AG04449 (cell line): Measurements from ENCODE around the gene OR2H2.

ENCODE experiments used
- CTCF ChIA-PET: fragments of 350-600 bp; formaldehyde crosslinking; extraction: SDS; loops from one replicate; lab custom pipeline; 2021; ENCODE audit warnings: antibody characterized with exemption; lab: Yijun Ruan, JAX
- POLR2A ChIA-PET: fragments of 400-600, 350-600 bp; formaldehyde crosslinking; extraction: SDS; loops from one replicate; lab custom pipeline; 2020; ENCODE audit warnings: antibody characterized with exemption, inconsistent platforms; lab: Yijun Ruan, JAX
- DNase-seq: peaks from one replicate; pipeline ENCODE4 v3.0.0-alpha.2; 2010; ENCODE audit warnings: low read depth, low spot score
- H3K4me3 ChIP-seq: 2 replicates; pipeline ENCODE4 v1.5.1; 2011; ENCODE audit warnings: low read depth, mild to moderate bottlenecking, control low read depth, low read length
- CTCF ChIP-seq: IDR thresholded peaks from one replicate; pipeline ENCODE4 v1.5.1; 2011; ENCODE audit warnings: mild to moderate bottlenecking, moderate library complexity, low read length, control low read depth, inconsistent platforms; ENCODE audit not compliant: insufficient read depth; ENCODE audit errors: missing control alignments

The OR2H2 gene

DNA sequence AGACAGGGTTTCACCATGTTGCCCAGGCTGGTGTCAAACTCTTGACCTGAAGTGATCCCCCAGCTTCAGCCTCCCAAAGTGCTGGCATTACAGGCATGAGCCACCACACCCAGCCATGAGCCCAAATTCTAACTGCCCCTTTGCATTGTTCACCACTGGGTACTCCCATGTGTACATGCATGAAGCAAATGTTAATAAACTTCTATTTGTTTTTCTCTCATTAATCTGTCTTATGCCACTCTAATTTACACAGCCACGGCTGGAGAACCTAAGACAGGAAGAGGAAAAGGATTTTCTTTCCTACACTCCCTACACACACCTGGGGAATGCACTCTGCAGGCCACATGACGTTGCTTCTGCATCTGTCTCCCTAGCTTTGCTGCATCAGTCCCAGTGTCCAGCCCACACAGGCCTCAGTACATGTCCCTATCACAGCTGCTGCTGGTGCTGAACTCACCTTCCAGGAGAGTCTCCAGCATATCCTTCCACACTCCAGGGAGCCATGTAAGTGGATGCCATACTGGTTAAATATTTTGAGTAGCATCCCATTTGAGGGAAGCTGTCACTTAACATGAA is 13.3 kb downstream of the OR2H2 start:
- H3K4me3 ChIP-seq, result no peak overlapping the region
- no peak for TF ChIP-seq CTCF
- POLR2A ChIA-PET, result no interaction called here
- CTCF ChIA-PET, result interaction anchor here (1.1 kb wide), 1 partner anchor 9 kb away, joined by 3 read pairs; no protein-coding TSS in a partner anchor
- DNase-seq, result no peak

DNA sequence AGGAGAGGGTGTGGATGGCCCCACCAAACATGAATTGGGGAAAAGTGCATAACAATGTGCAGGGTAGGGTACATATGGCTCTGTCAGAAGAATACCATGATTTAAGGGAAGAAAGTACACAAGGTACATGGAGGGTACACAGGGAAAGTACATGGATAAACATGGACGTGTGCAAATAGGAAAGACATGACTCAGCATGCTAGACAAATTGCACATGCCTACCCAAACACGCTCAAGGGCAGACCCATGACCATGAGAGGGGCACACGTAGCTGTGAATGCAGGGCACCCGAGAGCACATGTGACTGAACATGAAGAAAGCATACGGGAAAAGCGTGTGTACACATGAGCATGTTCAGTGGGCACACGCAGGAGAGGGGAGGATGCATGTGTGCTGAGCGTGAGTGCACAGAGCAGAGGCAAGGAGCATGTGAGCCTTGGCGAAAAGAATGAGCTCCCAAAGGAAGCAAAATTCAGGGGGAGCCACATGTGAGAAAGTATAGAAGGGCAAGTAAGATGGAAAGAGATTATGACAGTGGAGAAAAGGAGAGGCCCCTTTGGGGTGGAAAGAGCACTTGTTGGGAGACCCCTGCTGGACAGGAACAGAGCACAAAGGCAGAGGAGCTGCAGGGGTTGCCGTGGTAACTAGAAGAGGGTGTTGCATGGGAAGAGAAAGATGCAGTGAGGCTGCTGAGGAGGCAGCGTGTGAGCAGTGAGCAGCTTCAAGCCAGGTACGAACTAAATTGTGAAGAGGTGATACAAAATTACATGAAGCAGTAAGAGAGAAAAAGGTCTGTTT is 17.8 kb downstream of the OR2H2 start:
- TF ChIP-seq CTCF, result no peak
- no peak for DNase-seq
- CTCF ChIA-PET, result interaction anchor here (0.9 to 1.3 kb wide), 3 partner anchors 8 to 13 kb away, joined by 3 to 4 read pairs (median 3); no protein-coding TSS in a partner anchor
- POLR2A ChIA-PET, result interaction anchor here (0.7 kb wide), 1 partner anchor 24 kb away, joined by 3 read pairs; no protein-coding TSS in a partner anchor
- no peak overlapping the region for H3K4me3 ChIP-seq

DNA sequence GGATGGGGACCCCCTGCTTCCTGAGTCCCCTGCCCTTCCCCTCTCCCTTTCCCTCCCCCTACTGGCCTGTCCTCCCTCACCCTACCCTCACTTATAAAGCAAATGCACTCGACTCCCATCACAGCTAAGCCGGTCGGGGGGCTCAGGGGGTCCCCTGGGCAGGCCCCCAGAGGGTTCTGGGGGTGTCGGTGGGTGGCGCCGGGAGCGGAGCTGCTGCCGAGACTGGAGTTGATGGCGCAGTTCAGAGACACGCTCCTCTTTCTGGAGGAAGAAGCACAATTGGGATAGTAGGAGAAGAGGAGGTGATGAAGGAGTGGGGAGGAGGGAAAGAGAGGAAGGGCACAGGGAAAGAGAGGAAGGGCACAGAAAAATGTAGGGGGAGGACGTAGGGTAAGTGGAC is 18.5 kb downstream of the OR2H2 start:
- TF ChIP-seq CTCF, result no peak
- H3K4me3 ChIP-seq, result no peak overlapping the region
- ChIA-PET CTCF (interaction anchor here (0.9 to 1.3 kb wide), 3 partner anchors 8 to 13 kb away, joined by 3 to 4 read pairs (median 3); no protein-coding TSS in a partner anchor), POLR2A (no interaction called here)
- no peak for DNase-seq

- CTCF ChIA-PET, result interaction anchor here (1.0 to 1.3 kb wide), 2 partner anchors 10 to 14 kb away, joined by 3 read pairs; no protein-coding TSS in a partner anchor
- no peak for DNase-seq
- TF ChIP-seq CTCF, result no peak
- POLR2A ChIA-PET, result no interaction called here
- H3K4me3 ChIP-seq, result no peak overlapping the region
Measured at GRCh38 chr6:29603930-29604329, 19.0 kb downstream of the OR2H2 start.

GRCh38 chr6:29608131-29608530 is 23.2 kb downstream of the OR2H2 start:
- DNase-seq, result no peak
- H3K4me3 ChIP-seq, result no peak overlapping the region
- CTCF ChIA-PET, result interaction anchor here (1.0 to 1.2 kb wide), 2 partner anchors 12 to 19 kb away, joined by 3 to 5 read pairs; no protein-coding TSS in a partner anchor
- TF ChIP-seq CTCF, result no peak
- POLR2A ChIA-PET, result no interaction called here

DNA sequence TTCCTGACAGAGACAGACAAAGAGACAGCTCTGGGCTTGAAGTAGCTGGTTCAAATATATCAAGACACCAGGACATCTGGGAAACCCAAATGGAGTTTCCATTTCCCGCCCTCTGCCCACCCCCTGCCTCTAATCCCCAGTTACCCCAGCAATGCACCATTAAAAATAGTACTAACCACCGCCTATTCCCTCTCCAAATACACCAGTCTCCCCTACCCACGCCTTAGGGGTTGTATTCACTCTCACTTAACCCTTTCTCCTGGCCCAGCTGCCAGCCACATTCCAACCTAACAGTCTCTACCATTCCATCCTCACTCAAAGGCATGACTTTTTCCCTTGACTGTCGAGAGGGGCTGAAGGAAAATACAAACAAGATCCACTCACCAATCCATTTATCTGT is 25.6 kb downstream of the OR2H2 start:
- TF ChIP-seq CTCF, result no peak
- no peak overlapping the region for H3K4me3 ChIP-seq
- ChIA-PET CTCF (interaction anchor here (2.1 kb wide), 1 partner anchor 22 kb away, joined by 7 read pairs; no protein-coding TSS in a partner anchor), POLR2A (no interaction called here)
- DNase-seq, result no peak
